BJ (cell line): ENCODE data around the gene KMT2A. TPM values are rescaled to one million over a fixed set of nuclear protein-coding genes. Genes with fewer than 3 reads are reported as not detected.

ENCODE experiments used
- CTCF ChIA-PET: fragments of 350-600 bp; formaldehyde crosslinking; extraction: SDS; loops from one replicate; lab custom pipeline; 2021; ENCODE audit warnings: antibody characterized with exemption, inconsistent platforms; lab: Yijun Ruan, JAX
- POLR2A ChIA-PET: fragments of 300-600 bp; sonication (Branson Sonifier 250); formaldehyde crosslinking; extraction: SDS; loops from one replicate; lab custom pipeline; 2021; ENCODE audit warnings: antibody characterized with exemption; lab: Charles Lee
- DNase-seq: peaks from one replicate; pipeline ENCODE4 v3.0.0-alpha.2; 2011; ENCODE audit warnings: low read depth
- H3K27me3 ChIP-seq: 2 replicates; pipeline ENCODE4 v1.6.0; 2011; ENCODE audit warnings: low read length; ENCODE audit not compliant: control insufficient read depth, insufficient read depth
- H3K36me3 ChIP-seq: 2 replicates; pipeline ENCODE4 v1.5.1; 2011; ENCODE audit warnings: low read length; ENCODE audit not compliant: control insufficient read depth, insufficient read depth
- H3K4me3 ChIP-seq: 2 replicates; pipeline ENCODE4 v1.5.1; 2011; ENCODE audit warnings: low read depth, mild to moderate bottlenecking, control low read depth, low read length
- CTCF ChIP-seq: IDR thresholded peaks from 2 replicates; pipeline ENCODE4 v1.5.1; 2011; ENCODE audit warnings: low read depth, mild to moderate bottlenecking, control low read depth, inconsistent platforms, low read length, moderate library complexity; ENCODE audit not compliant: insufficient read depth
- polyA plus RNA-seq: library from polyadenylated mRNA; depleted of rRNA; stranded (reverse); fragments of >200 nt; gene quantifications from 2 replicates; pipeline ENCODE4 v1.2.3, GENCODE V29; 2011

The KMT2A gene
- polyA plus RNA-seq, 1 experiment: 21.9 TPM

DNA sequence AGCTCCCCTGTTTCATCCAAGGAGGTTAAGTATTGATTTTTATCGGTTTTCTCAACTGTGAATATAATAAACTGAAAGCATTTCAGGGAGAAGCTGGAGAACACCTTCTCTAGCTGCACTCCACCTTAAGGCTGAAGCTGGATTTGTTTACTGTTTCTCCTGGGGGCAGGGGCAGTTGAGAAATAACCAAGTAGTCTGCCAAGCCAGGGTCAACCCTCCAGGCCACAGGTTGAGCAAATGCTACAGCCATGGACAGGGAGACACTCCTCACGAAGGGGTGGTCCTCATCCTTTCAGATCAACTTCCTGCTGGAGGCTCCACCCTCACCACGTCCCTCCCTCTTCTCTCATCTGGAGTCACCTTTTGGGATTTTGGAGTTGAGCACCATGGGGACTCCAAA, 90.8 kb downstream of the KMT2A start, which contains the start of gene TTC36:
Gene TTC36, plus strand, starts transcription at position 366 of the 400 bp plus-strand sequence. Its CDS starts 21 bp downstream, at position 387.
- CTCF ChIA-PET: interaction anchor here (0.9 to 1.4 kb wide), 2 partner anchors 12 to 38 kb away, joined by 3 to 6 read pairs; no protein-coding TSS in a partner anchor
- POLR2A ChIA-PET: no interaction called here
- H3K27me3 ChIP-seq: no peaks in the 10 kb centered on the region
- peaks cover 11% of the 10 kb centered on the region for H3K36me3 ChIP-seq
- no peak within 1 kb of the TSS for H3K4me3 ChIP-seq
- TF ChIP-seq CTCF: no peak
- no peak for DNase-seq

- POLR2A ChIA-PET: no interaction called here
These were observed 92.2 kb downstream of the KMT2A start for GRCh38 chr11:118528511-118528910.

DNA sequence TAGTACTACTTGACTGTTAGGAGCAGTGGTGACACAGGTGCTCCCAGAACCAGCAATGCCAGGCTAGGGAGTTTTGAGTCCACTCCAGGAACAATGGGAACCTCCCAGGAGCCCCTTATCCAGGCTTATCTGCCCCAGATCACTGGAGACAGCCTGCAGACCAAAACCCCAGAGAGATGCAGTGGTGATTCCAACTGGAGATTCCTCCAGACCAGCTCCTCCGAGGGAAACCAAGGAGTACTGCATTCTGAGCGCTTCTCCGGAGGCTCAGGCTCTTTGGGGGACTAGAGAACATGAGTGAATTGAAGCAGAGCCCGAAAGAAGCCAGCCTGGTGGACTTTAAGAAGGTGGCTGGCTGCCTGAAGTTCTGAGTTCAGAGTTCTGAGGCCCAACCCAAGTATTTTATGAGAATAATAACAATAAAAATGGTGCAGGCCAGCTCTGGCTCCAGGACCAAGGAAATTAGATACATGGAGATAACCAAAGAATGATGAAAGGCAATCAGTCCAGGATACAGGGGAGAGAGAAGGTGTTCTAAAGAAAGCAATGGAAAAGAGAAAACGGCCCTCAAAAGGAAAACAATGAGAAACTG, 93.4 kb downstream of the KMT2A start:
- no peak for TF ChIP-seq CTCF
- CTCF ChIA-PET: interaction anchor here (1.2 to 1.3 kb wide), 2 partner anchors 12 to 38 kb away, joined by 3 to 4 read pairs; no protein-coding TSS in a partner anchor

More at GRCh38 chr11:118528511-118528910, 92.2 kb downstream of the KMT2A start:
- TF ChIP-seq CTCF: no peak
- CTCF ChIA-PET: no interaction called here
- no peak for DNase-seq
- no peaks in the 10 kb centered on the region for H3K27me3 ChIP-seq
- H3K4me3 ChIP-seq: no peak overlapping the region
- H3K36me3 ChIP-seq: peaks cover 5% of the 10 kb centered on the region

DNA sequence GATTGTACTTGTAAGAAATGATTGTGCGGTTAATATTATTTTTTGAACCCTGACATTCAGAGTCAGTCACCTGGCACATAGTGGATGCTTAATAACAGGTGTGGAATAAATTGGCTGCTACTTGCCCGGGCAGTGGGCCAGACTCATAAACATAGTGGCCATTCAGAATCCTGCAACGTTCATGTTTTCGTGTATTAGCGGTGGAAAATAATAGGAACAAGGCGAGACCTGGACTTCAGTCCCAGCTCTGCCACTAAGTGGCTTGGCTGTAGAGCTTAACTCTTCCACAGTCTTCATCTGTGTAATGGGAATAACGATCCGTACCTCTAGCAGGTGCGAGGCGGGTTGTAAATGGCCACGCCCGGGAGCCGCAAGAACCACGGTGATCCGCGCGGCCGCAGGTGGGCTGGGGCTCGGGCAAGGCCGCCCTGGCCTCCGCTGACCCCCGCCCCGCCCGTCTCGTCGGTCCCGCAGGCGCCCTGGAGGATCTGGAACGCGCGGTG, 93.9 kb downstream of the KMT2A start:
- ChIA-PET POLR2A (no interaction called here), CTCF (interaction anchor here (0.6 to 1.3 kb wide), 3 partner anchors 12 to 43 kb away, joined by 3 to 4 read pairs (median 3); no protein-coding TSS in a partner anchor)
- peak overlapping the region; percentile 71 for H3K4me3 ChIP-seq
- DNase-seq: no peak
- no peak for TF ChIP-seq CTCF
- peaks cover 5% of the 10 kb centered on the region; the same call in 1 of the 2 replicates for H3K36me3 ChIP-seq
- no peaks in the 10 kb centered on the region for H3K27me3 ChIP-seq

More for the DNA sequence above, 93.4 kb downstream of the KMT2A start:
- Histone ChIP-seq H3K36me3 (peaks cover 4% of the 10 kb centered on the region; the same call in 1 of the 2 replicates), H3K27me3 (no peaks in the 10 kb centered on the region), H3K4me3 (peak overlapping the region; percentile 71)
- POLR2A ChIA-PET: no interaction called here
- no peak for DNase-seq
